Measurements from ENCODE around the gene SART1. TPM values are rescaled to one million over a fixed set of nuclear protein-coding genes. Genes with fewer than 3 reads are reported as not detected.

The SART1 gene
- total RNA-seq, 1 experiment from 2014 or later: 74.6 TPM

GRCh38 chr11:65922565-65922964 lies 39.0 kb upstream of the SART1 start:
- POLR2A ChIA-PET (ENCODE audit: unreplicated experiment): no interaction called here
- no peaks in the 10 kb centered on the region for H3K9me3 ChIP-seq (ENCODE audit: insufficient read depth, low read depth)
- H3F3A ChIP-seq (ENCODE audit: insufficient read depth, low read depth): peaks cover 24% of the 10 kb centered on the region; the same call in 1 of the 2 replicates
- intact Hi-C loops (cut with micrococcal nuclease; ENCODE audit: unreplicated experiment): no loop called here
- H3K27me3 ChIP-seq (ENCODE audit: insufficient read depth, low read depth): no peaks in the 10 kb centered on the region
- TF ChIP-seq CTCF (conservative IDR thresholded peaks at IDR 0.05) (no peak), EZH2 (IDR thresholded peaks at IDR 0.05; ENCODE audit: low read depth) (no peak)
- no peak overlapping the region for H3K27ac ChIP-seq
- CTCF ChIA-PET: no interaction called here
- peaks cover 6% of the 10 kb centered on the region; the same call in 1 of the 2 replicates for H3K36me3 ChIP-seq (ENCODE audit: low read depth)
- BruUV-seq (replicated peaks): no TSS peak
- no peak overlapping the region for H3K4me2 ChIP-seq
- H4K20me1 ChIP-seq (ENCODE audit: insufficient read depth): no peaks in the 10 kb centered on the region
- no peak for DNase-seq
- peaks cover 25% of the 10 kb centered on the region for H3K79me2 ChIP-seq (ENCODE audit: low read depth)
- H2AFZ ChIP-seq: no peak overlapping the region
- H3K4me1 ChIP-seq (replicated peaks; ENCODE audit: insufficient read depth): peaks cover 17% of the 10 kb centered on the region
- H3K9me2 ChIP-seq (ENCODE audit: insufficient read depth): no peaks in the 10 kb centered on the region
- no peak overlapping the region for H3K4me3 ChIP-seq

GRCh38 chr11:65925397-65925796 lies 36.1 kb upstream of the SART1 start:
- H3K9me3 ChIP-seq (ENCODE audit: insufficient read depth, low read depth): no peaks in the 10 kb centered on the region
- H3K9me2 ChIP-seq (ENCODE audit: insufficient read depth): no peaks in the 10 kb centered on the region
- no peak for DNase-seq
- no peaks in the 10 kb centered on the region for H3K27me3 ChIP-seq (ENCODE audit: insufficient read depth, low read depth)
- H3K4me3 ChIP-seq: no peak overlapping the region
- H4K20me1 ChIP-seq (ENCODE audit: insufficient read depth): no peaks in the 10 kb centered on the region
- peaks cover 6% of the 10 kb centered on the region for H3K4me1 ChIP-seq (replicated peaks; ENCODE audit: insufficient read depth)
- POLR2A ChIA-PET (ENCODE audit: unreplicated experiment): interaction anchor here (0.5 kb wide), 1 partner anchor 11 kb away, joined by 11 read pairs; no protein-coding TSS in a partner anchor
- H3K36me3 ChIP-seq (ENCODE audit: low read depth): peaks cover 6% of the 10 kb centered on the region; the same call in 1 of the 2 replicates
- H3K79me2 ChIP-seq (ENCODE audit: low read depth): peaks cover 5% of the 10 kb centered on the region
- no peak overlapping the region for H3K4me2 ChIP-seq
- CTCF ChIA-PET: no interaction called here
- no peak overlapping the region for H2AFZ ChIP-seq
- H3F3A ChIP-seq (ENCODE audit: insufficient read depth, low read depth): peaks cover 20% of the 10 kb centered on the region; the same call in 1 of the 2 replicates
- intact Hi-C loops (cut with micrococcal nuclease; ENCODE audit: unreplicated experiment): no loop called here
- no peak overlapping the region for H3K27ac ChIP-seq
- TF ChIP-seq EZH2 (IDR thresholded peaks at IDR 0.05; ENCODE audit: low read depth): no peak
- TF ChIP-seq CTCF (conservative IDR thresholded peaks at IDR 0.05): no peak
- BruUV-seq (replicated peaks): no TSS peak

- Histone ChIP-seq H4K20me1 (ENCODE audit: insufficient read depth) (no peaks in the 10 kb centered on the region), H3K27me3 (ENCODE audit: insufficient read depth, low read depth) (no peaks in the 10 kb centered on the region), H3K4me3 (no peak overlapping the region), H3F3A (ENCODE audit: insufficient read depth, low read depth) (peaks cover 18% of the 10 kb centered on the region; the same call in 1 of the 2 replicates), H3K9me2 (ENCODE audit: insufficient read depth) (no peaks in the 10 kb centered on the region), H2AFZ (no peak overlapping the region), H3K79me2 (ENCODE audit: low read depth) (no peaks in the 10 kb centered on the region), H3K36me3 (ENCODE audit: low read depth) (no peaks in the 10 kb centered on the region), H3K4me2 (no peak overlapping the region), H3K27ac (no peak overlapping the region), H3K9me3 (ENCODE audit: insufficient read depth, low read depth) (no peaks in the 10 kb centered on the region), H3K4me1 (replicated peaks; ENCODE audit: insufficient read depth) (no peaks in the 10 kb centered on the region)
- no peak for DNase-seq
- intact Hi-C loops (cut with micrococcal nuclease; ENCODE audit: unreplicated experiment): no loop called here
- POLR2A ChIA-PET (ENCODE audit: unreplicated experiment): no interaction called here
- no TSS peak for BruUV-seq (replicated peaks)
- CTCF ChIA-PET: no interaction called here
- TF ChIP-seq EZH2 (IDR thresholded peaks at IDR 0.05; ENCODE audit: low read depth) (no peak), CTCF (conservative IDR thresholded peaks at IDR 0.05) (no peak)
Measured at GRCh38 chr11:65927904-65928397, 33.6 kb upstream of the SART1 start.

All from PC-9 (cell line).